CD14-positive monocyte (primary cell): ENCODE data around the gene MT1A. TPM values are rescaled to one million over a fixed set of nuclear protein-coding genes. Genes with fewer than 3 reads are reported as not detected.

Source experiments
- DNase-seq, 3 donors: peaks; one replicate each; pipeline ENCODE4 v3.0.0-alpha.2; 2011 to 2022
- H2AFZ ChIP-seq: 2 replicates; pipeline ENCODE4 v1.6.0; 2012; ENCODE audit warnings: mild to moderate bottlenecking, low read depth, low read length, inconsistent platforms; ENCODE audit not compliant: insufficient read depth, poor library complexity, severe bottlenecking
- H3K27ac ChIP-seq, 2 donors: 1 replicate in 1 of 2; 2 replicates in 1 of 2; pipeline ENCODE4 v1.5.1; 2012 to 2013; ENCODE audit warnings: low read length in 2 of 2, control low read depth in 1 of 2, inconsistent platforms in 1 of 2, low read depth in 1 of 2, mild to moderate bottlenecking in 1 of 2
- H3K27me3 ChIP-seq, 2 donors: one replicate each; pipeline versions ENCODE4 v1.6.0 to v1.6.1; 2011 to 2013; ENCODE audit warnings: low read length in 2 of 2; ENCODE audit not compliant: control insufficient read depth in 2 of 2, insufficient read depth in 2 of 2
- H3K36me3 ChIP-seq, 2 donors: replicated peaks in 1 of 2; 1 replicate in 1 of 2; 2 replicates in 1 of 2; pipeline versions ENCODE4 v1.5.1 to v1.6.1; 2012 to 2013; ENCODE audit warnings: low read length in 2 of 2, control low read depth in 1 of 2, inconsistent platforms in 1 of 2, mild to moderate bottlenecking in 1 of 2; ENCODE audit not compliant: insufficient read depth in 2 of 2, control insufficient read depth in 1 of 2
- H3K4me1 ChIP-seq, 2 donors: 1 replicate in 1 of 2; 2 replicates in 1 of 2; pipeline versions ENCODE4 v1.5.1 to v1.6.1; 2012 to 2013; ENCODE audit warnings: low read length in 2 of 2, control low read depth in 1 of 2, inconsistent platforms in 1 of 2, mild to moderate bottlenecking in 1 of 2, moderate library complexity in 1 of 2; ENCODE audit not compliant: insufficient read depth in 2 of 2, control insufficient read depth in 1 of 2
- H3K4me2 ChIP-seq: replicated peaks from 2 replicates; pipeline ENCODE3; 2012; ENCODE audit warnings: low read length, moderate library complexity, mild to moderate bottlenecking; ENCODE audit not compliant: poor library complexity, severe bottlenecking; ENCODE audit errors: extremely low read depth
- H3K4me3 ChIP-seq, 3 experiments: fragments of 200-600 bp in 1 of 3; sonication (generic) in 1 of 3; replicated peaks in 1 of 3; 1 replicate in 2 of 3; 2 replicates in 1 of 3; pipeline ENCODE4 v1.5.1; 2011 to 2013; ENCODE audit warnings: low read length in 3 of 3, mild to moderate bottlenecking in 3 of 3, control low read depth in 2 of 3, low read depth in 2 of 3, inconsistent platforms in 1 of 3, moderate library complexity in 1 of 3
- H3K79me2 ChIP-seq: 2 replicates; pipeline ENCODE4 v1.6.0; 2012; ENCODE audit warnings: mild to moderate bottlenecking, control low read depth, inconsistent platforms, low read length, moderate library complexity; ENCODE audit not compliant: insufficient read depth
- H3K9ac ChIP-seq: 2 replicates; pipeline ENCODE4 v1.6.0; 2017; ENCODE audit warnings: low read length, mild to moderate bottlenecking; ENCODE audit not compliant: insufficient read depth, poor library complexity, severe bottlenecking
- H3K9me3 ChIP-seq, 2 donors: replicated peaks in 1 of 2; 1 replicate in 1 of 2; 2 replicates in 1 of 2; pipeline versions ENCODE4 v1.5.1 to v1.6.1; 2012 to 2013; ENCODE audit warnings: low read length in 2 of 2, control low read depth in 1 of 2; ENCODE audit not compliant: control insufficient read depth in 1 of 2, insufficient read depth in 1 of 2
- H4K20me1 ChIP-seq: 2 replicates; pipeline ENCODE4 v1.6.0; 2012; ENCODE audit warnings: mild to moderate bottlenecking, low read length, control low read depth, moderate library complexity; ENCODE audit not compliant: insufficient read depth
- H3K27ac Mint-ChIP-seq, 7 donors: one replicate each; pipeline ENCODE4 v1.8.0; 2020; ENCODE audit warnings: mild to moderate bottlenecking in 7 of 7, mixed read lengths in 7 of 7, moderate library complexity in 6 of 7, inconsistent platforms in 2 of 7
- H3K27me3 Mint-ChIP-seq, 3 donors: one replicate each; pipeline ENCODE4 v1.8.0; 2021 to 2022; ENCODE audit warnings: low read depth in 3 of 3, mild to moderate bottlenecking in 3 of 3, mixed read lengths in 3 of 3, moderate library complexity in 3 of 3, inconsistent platforms in 1 of 3
- H3K36me3 Mint-ChIP-seq, 2 donors: one replicate each; pipeline ENCODE4 v1.8.0; 2020; ENCODE audit warnings: mixed read lengths in 2 of 2, inconsistent platforms in 1 of 2, mild to moderate bottlenecking in 1 of 2
- H3K4me1 Mint-ChIP-seq: one replicate; pipeline ENCODE4 v1.8.0; 2020; ENCODE audit warnings: mild to moderate bottlenecking, mixed read lengths
- H3K4me3 Mint-ChIP-seq, 2 donors: one replicate each; pipeline ENCODE4 v1.8.0; 2020; ENCODE audit warnings: mild to moderate bottlenecking in 2 of 2, mixed read lengths in 2 of 2, moderate library complexity in 1 of 2
- H3K9me3 Mint-ChIP-seq, 7 donors: one replicate each; pipeline ENCODE4 v1.8.0; 2020 to 2022; ENCODE audit warnings: mixed read lengths in 7 of 7, mild to moderate bottlenecking in 6 of 7, moderate library complexity in 6 of 7, inconsistent platforms in 2 of 7
- CTCF ChIP-seq: fragments of 200-600 bp; IDR thresholded peaks from one replicate; pipeline ENCODE4 v1.8.0; 2022; ENCODE audit warnings: antibody characterized with exemption, mild to moderate bottlenecking
- WGBS: methylation state at CpG from one replicate; pipeline ENCODE4 v1.1.5; 2013; ENCODE audit warnings: missing lambda C conversion rate; ENCODE audit not compliant: insufficient coverage; 5-methylcytosine and 5-hydroxymethylcytosine counted together
- intact Hi-C, 2 donors: fragments of 100-400 bp; cut with micrococcal nuclease; formaldehyde crosslinking; loops; one replicate each; pipeline versions ENCODE4 v1.15.0 to v1.15.1; 2023
- polyA plus RNA-seq, 3 donors: library from polyadenylated mRNA; depleted of rRNA in 1 of 3; unstranded in 2 of 3; stranded (reverse) in 1 of 3; fragments of 300-500 nt in 2 of 3; fragments of >200 nt in 1 of 3; fragmentation: Illumina TruSeq in 2 of 3; gene quantifications; 1 replicate in 2 of 3; 2 replicates in 1 of 3; pipeline ENCODE4 v1.2.3, GENCODE V29; 2012 to 2021

The MT1A gene
- polyA plus RNA-seq, 3 donors = not detected

- 7% methylated on average over 33 of the region's 48 CpGs for WGBS
- Histone ChIP-seq H3K9ac (no peak overlapping the region), H3K79me2 (no peaks in the 10 kb centered on the region), H3K9me3 (peaks cover 0 to 15% of the 10 kb centered on the region in 2 donors), H3K36me3 (no peaks in the 10 kb centered on the region), H3K4me2 (no peak overlapping the region), H4K20me1 (no peaks in the 10 kb centered on the region), H3K4me3 (no peak overlapping the region), H3K27ac (no peak overlapping the region), H2AFZ (no peak overlapping the region), H3K4me1 (peaks cover 8 to 16% of the 10 kb centered on the region in 2 donors), H3K27me3 (peaks cover 50 to 77% of the 10 kb centered on the region in 2 donors)
- DNase-seq = no peak
- intact Hi-C loops = no loop called here
- Mint-ChIP-seq H3K36me3 (peaks cover 24 to 27% of the 10 kb centered on the region in 2 donors), H3K27ac (no peak overlapping the region), H3K27me3 (peaks cover 68 to 78% (median 76%) of the 10 kb centered on the region in 3 donors), H3K9me3 (peaks cover 0 to 6% (median 2%) of the 10 kb centered on the region in 7 donors), H3K4me1 (peaks cover 19% of the 10 kb centered on the region), H3K4me3 (peak overlapping the region; percentile 28 to 75)
- no peak for TF ChIP-seq CTCF
Measured at GRCh38 chr16:56662357-56663354, 24.2 kb downstream of the MT1A start.

GRCh38 chr16:56664506-56664905 lies 26.0 kb downstream of the MT1A start:
- WGBS = no CpG with 5 or more reads among the region's 1 CpG
- peak overlapping the region in 1 of 2 donors; percentile 71 for H3K4me3 Mint-ChIP-seq

More at GRCh38 chr16:56664506-56664905, 26.0 kb downstream of the MT1A start:
- Histone ChIP-seq H4K20me1 (no peaks in the 10 kb centered on the region), H2AFZ (no peak overlapping the region), H3K4me1 (peaks cover 5 to 13% of the 10 kb centered on the region in 2 donors), H3K9me3 (peaks cover 0 to 29% of the 10 kb centered on the region in 2 donors), H3K27me3 (peaks cover 67 to 91% of the 10 kb centered on the region in 2 donors), H3K9ac (no peak overlapping the region), H3K4me2 (no peak overlapping the region), H3K4me3 (no peak overlapping the region), H3K79me2 (no peaks in the 10 kb centered on the region), H3K36me3 (no peaks in the 10 kb centered on the region), H3K27ac (no peak overlapping the region)
- peaks cover 85 to 89% (median 85%) of the 10 kb centered on the region in 3 donors for H3K27me3 Mint-ChIP-seq
- no peak for DNase-seq
- peak overlapping the region in 1 of 7 donors; percentile 11 for H3K27ac Mint-ChIP-seq
- peaks cover 22% of the 10 kb centered on the region for H3K4me1 Mint-ChIP-seq
- H3K36me3 Mint-ChIP-seq = peaks cover 18 to 20% of the 10 kb centered on the region in 2 donors
- TF ChIP-seq CTCF = no peak
- intact Hi-C loops = no loop called here
- H3K9me3 Mint-ChIP-seq = peaks cover 0 to 11% (median 4%) of the 10 kb centered on the region in 7 donors
